BJ (cell line): ENCODE data around the gene PPP1R13L. TPM values are rescaled to one million over a fixed set of nuclear protein-coding genes. Genes with fewer than 3 reads are reported as not detected.

ENCODE experiments used
- CTCF ChIA-PET: fragments of 350-600 bp; formaldehyde crosslinking; extraction: SDS; loops from one replicate; lab custom pipeline; 2021; ENCODE audit warnings: antibody characterized with exemption, inconsistent platforms; lab: Yijun Ruan, JAX
- POLR2A ChIA-PET: fragments of 300-600 bp; sonication (Branson Sonifier 250); formaldehyde crosslinking; extraction: SDS; loops from one replicate; lab custom pipeline; 2021; ENCODE audit warnings: antibody characterized with exemption; lab: Charles Lee
- DNase-seq: peaks from one replicate; pipeline ENCODE4 v3.0.0-alpha.2; 2011; ENCODE audit warnings: low read depth
- H3K27me3 ChIP-seq: 2 replicates; pipeline ENCODE4 v1.6.0; 2011; ENCODE audit warnings: low read length; ENCODE audit not compliant: control insufficient read depth, insufficient read depth
- H3K36me3 ChIP-seq: 2 replicates; pipeline ENCODE4 v1.5.1; 2011; ENCODE audit warnings: low read length; ENCODE audit not compliant: control insufficient read depth, insufficient read depth
- H3K4me3 ChIP-seq: 2 replicates; pipeline ENCODE4 v1.5.1; 2011; ENCODE audit warnings: low read depth, mild to moderate bottlenecking, control low read depth, low read length
- CTCF ChIP-seq: IDR thresholded peaks from 2 replicates; pipeline ENCODE4 v1.5.1; 2011; ENCODE audit warnings: low read depth, mild to moderate bottlenecking, control low read depth, inconsistent platforms, low read length, moderate library complexity; ENCODE audit not compliant: insufficient read depth
- polyA plus RNA-seq: library from polyadenylated mRNA; depleted of rRNA; stranded (reverse); fragments of >200 nt; gene quantifications from 2 replicates; pipeline ENCODE4 v1.2.3, GENCODE V29; 2011

PPP1R13L gene
- polyA plus RNA-seq, 1 experiment: 12.3 TPM

- H3K4me3 ChIP-seq: no peak overlapping the region
- no peak for TF ChIP-seq CTCF
- no peak for DNase-seq
- peaks cover 37% of the 10 kb centered on the region for H3K36me3 ChIP-seq
- ChIA-PET CTCF (interaction anchor here (1.5 kb wide), 1 partner anchor 18 kb away, joined by 3 read pairs; no protein-coding TSS in a partner anchor), POLR2A (no interaction called here)
- H3K27me3 ChIP-seq: no peaks in the 10 kb centered on the region
These were observed 48.0 kb downstream of the PPP1R13L start for GRCh38 chr19:45356760-45357444.

- Histone ChIP-seq H3K4me3 (no peak overlapping the region), H3K36me3 (peaks cover 36% of the 10 kb centered on the region), H3K27me3 (no peaks in the 10 kb centered on the region)
- CTCF ChIA-PET: interaction anchor here (1.0 kb wide), 1 partner anchor 17 kb away, joined by 3 read pairs; no protein-coding TSS in a partner anchor
- no peak for DNase-seq
- no peak for TF ChIP-seq CTCF
- POLR2A ChIA-PET: no interaction called here
These were observed 49.0 kb downstream of the PPP1R13L start for GRCh38 chr19:45355910-45356309.

GRCh38 chr19:45355402-45355801, 49.5 kb downstream of the PPP1R13L start:
- ChIA-PET CTCF (interaction anchor here (1.0 kb wide), 1 partner anchor 16 kb away, joined by 3 read pairs; no protein-coding TSS in a partner anchor), POLR2A (no interaction called here)
- Histone ChIP-seq H3K36me3 (peaks cover 36% of the 10 kb centered on the region), H3K27me3 (no peaks in the 10 kb centered on the region), H3K4me3 (no peak overlapping the region)
- no peak for DNase-seq
- no peak for TF ChIP-seq CTCF

- Histone ChIP-seq H3K27me3 (no peaks in the 10 kb centered on the region), H3K36me3 (peaks cover 36% of the 10 kb centered on the region), H3K4me3 (no peak overlapping the region)
- DNase-seq: no peak
- ChIA-PET CTCF (interaction anchor here (2.6 kb wide), 1 partner anchor 16 kb away, joined by 10 read pairs; no protein-coding TSS in a partner anchor), POLR2A (no interaction called here)
- no peak for TF ChIP-seq CTCF
These were observed 50.5 kb downstream of the PPP1R13L start for GRCh38 chr19:45354241-45354842.

GRCh38 chr19:45352914-45353796, 51.7 kb downstream of the PPP1R13L start:
- Histone ChIP-seq H3K36me3 (peaks cover 34% of the 10 kb centered on the region), H3K27me3 (no peaks in the 10 kb centered on the region), H3K4me3 (no peak overlapping the region)
- POLR2A ChIA-PET: no interaction called here
- CTCF ChIA-PET: interaction anchor here (2.6 kb wide), 1 partner anchor 15 kb away, joined by 10 read pairs; no protein-coding TSS in a partner anchor
- TF ChIP-seq CTCF: no peak
- no peak for DNase-seq
